NCI-H146 treated with DMSO at 0.1 percent for 48 hours (cell line): ENCODE results near the gene EPHB2.

Source experiments
- DNase-seq: peaks from one replicate; lab custom pipeline; 2025; ENCODE audit not compliant: unreplicated experiment; lab: John Stamatoyannopoulos, UW

The EPHB2 gene

DNA sequence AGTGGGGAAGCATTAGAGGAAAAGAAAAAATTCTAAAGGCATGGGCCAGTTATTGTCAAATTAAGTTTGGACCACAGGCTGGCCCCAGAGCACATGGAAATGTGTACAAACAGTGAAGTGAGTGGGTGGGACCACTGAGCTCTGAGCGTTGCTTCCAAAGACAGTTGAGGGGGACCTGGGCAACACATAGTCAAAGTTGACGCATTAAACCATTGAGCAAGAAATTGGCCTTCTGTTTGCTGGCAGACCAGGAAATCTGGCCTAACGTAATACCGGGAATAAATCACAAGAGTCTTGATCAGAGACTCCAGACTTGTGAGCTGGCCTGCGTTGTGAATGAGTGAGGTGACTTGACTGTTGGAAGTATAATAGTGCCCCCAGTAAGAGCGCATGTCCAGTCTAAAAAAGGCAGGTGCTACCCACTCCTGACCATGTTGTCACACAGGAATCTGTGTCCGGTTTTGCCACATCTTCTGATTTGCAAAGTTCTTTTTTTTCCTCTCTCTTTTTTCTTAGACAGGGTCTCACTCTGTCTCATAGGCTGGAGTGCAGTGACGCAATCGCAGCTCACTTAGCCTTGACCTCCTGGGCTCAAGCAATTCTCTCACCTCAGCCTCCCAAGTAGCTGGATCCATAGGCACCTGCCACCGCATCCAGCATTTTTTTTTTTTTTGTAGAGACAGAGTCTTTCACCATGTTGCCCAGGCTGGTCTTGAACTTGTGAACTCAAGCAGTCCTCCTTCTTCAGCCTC, 10.7 kb downstream of the EPHB2 start:
- DNase-seq, result no peak

DNA sequence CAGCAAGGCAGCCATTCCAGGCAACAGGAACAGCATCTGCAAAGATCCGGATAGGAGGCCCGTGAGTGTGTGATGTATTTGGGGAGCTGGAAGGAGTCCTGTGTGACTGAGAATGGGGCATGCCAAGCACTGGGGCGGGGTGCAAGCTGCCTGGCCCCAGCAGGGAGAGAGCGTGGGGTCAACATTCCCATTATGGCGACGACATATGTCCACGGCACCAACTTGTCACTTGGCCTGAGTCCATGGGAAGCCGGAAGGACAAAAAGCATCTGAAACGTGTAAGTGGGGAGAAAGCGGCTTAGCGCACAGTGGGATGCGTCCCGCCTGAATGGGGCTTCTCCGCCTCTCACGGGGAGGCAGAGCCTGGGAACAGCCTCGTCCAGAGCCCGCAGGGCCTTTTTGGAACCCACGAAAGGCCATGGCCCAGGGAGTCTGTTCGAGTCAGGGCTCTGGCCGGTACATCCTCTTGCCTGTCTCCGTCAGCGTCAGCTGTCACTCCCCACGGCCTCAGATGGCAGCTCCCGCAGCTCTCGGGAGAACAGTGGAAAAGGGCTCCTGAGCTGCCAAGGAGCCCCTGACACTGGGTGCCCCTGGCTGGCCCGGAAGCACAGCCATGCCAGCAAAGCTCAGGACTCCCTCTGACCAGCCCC, 12.4 kb downstream of the EPHB2 start:
- no peak for DNase-seq

DNA sequence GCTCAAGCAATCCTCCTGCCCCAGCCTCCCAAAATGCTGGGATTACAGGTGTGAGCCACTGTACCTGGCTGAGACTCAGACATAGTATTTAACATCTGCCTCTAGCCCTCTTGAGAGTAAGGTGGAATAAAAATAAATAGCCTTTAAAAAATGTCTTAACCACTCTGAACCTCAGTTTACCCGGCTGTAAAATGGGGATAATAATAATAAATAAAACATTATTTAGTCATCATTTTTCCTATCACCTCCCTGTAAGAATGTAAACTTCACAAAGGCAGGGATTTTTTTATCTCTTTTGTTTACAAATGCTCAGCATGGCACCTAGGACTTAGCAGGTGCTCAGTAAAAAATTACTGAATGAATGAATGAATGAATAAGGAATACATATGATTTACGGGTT, 17.2 kb downstream of the EPHB2 start:
- DNase-seq, result no peak

DNA sequence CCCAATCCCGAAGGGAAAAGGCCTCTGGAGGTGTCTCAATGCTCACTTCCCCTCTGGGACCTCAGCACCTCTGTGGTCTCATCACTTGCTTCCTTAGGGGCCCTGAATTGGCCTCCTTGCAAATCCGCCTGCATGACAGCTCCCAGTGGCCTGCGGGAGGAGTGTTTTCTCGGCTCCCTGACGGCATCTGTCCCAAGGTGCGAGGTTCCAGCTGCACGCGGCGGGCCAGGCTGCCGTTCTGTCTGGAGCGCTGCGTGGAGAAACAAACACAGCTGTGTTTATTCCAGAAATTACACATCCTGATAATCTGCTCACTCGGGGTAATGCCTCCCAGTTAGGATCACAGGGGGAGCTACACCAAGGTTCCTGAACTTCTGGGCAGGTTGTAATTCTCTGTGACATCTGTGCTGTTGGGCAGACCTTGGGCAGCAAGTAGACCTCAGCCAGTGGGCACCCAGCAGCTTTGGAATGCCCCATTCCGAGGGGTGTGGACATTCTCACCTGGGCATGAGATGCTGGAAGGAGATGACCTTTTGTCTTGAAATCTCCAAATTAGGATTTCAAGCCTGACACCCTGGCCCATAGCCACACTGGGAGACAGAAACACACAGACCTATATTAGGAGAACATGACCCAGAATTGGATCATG, 18.2 kb downstream of the EPHB2 start:
- peak; percentile 30 for DNase-seq

DNA sequence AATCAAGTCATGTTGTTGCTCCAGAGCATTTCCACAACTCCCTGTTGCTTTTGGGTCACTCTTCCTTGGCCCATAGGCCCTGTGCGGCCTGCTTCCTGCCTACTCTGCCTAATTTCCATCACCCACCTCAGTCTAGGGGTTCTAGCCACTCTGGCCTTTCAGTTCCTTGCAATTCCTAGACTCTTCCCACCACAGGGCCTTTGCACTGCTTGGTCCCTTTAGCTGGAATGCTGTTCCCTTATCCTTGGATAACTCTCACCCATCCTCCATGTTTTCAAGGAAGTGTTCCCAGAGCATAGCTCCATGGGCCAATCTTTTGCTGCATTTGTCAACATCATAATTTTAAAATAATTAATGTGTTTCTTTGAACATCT, 18.7 kb downstream of the EPHB2 start:
- no peak for DNase-seq

DNA sequence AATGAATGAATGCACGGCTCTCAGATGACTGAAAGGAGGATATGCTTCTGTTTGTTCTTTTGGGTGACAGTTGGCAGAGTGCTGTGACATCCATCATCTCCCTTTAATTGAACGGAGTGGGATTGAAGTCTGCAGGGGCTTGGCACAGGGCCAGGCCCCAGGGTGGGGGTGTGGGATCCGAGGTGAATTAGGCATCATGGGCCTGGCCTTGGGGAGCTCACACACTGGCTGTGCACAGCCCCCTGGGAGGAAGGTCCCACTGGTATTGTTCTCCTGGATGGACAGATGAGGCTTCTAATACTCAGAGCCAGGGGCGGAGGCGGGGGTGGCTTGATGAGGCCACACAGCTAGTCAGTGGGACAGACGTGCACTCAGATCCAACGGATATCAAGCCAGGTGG, 19.3 kb downstream of the EPHB2 start:
- no peak for DNase-seq

DNA sequence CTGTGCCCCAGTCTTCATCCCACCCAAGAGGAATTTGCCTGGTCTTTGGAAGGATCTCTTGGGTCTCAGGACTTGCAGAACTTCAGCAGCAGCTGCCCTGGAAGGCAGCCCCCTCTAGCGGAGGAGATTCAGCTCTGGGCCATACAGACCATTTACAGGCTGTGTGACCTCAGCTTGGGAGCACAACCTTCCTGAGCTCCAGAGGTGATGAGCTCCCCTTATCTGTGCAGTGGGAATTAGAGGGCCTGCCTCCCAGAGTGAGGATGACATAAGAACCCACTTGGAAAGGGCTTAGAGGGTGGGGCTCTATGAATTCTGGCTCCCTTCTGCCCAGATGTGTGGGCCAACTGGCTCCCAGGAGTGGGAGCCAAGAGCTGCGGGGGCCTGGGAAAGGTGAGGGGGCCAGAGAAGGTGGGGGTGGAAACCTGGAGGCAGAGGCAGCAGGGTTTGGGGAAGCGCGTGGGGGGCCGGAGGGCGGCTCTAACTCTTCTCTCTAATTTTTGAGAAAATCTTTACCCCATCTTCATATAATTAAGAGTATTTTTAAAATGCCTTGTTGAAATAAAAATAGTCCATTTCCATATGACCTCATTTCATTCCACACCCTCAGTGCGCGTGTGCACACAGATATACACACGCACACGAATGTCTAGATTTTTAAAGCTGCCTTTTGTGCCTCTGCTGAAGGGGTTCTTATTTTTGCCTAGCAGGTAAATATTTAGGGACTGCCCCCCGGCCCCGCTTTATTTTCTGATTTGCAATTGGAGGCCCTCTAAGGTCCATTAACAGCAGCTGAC, 21.5 kb downstream of the EPHB2 start:
- DNase-seq, result no peak

DNA sequence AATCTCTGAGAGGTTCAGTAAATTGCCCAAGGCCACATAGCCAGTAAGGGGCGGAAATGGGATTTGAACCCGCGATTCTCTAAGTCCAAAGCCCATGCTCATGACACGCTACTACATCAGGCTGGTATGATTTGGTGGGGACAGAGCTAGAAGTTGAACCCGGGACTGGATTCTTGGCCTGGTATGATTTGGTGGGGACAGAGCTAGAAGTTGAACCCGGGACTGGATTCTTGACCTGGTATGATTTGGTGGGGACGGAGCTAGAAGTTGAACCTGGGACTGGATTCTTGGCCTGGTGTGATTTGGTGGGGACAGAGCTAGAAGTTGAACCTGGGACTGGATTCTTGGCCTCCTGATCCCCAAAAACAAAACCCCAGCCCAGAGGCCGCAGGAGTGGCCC, 23.0 kb downstream of the EPHB2 start:
- DNase-seq, result no peak

DNA sequence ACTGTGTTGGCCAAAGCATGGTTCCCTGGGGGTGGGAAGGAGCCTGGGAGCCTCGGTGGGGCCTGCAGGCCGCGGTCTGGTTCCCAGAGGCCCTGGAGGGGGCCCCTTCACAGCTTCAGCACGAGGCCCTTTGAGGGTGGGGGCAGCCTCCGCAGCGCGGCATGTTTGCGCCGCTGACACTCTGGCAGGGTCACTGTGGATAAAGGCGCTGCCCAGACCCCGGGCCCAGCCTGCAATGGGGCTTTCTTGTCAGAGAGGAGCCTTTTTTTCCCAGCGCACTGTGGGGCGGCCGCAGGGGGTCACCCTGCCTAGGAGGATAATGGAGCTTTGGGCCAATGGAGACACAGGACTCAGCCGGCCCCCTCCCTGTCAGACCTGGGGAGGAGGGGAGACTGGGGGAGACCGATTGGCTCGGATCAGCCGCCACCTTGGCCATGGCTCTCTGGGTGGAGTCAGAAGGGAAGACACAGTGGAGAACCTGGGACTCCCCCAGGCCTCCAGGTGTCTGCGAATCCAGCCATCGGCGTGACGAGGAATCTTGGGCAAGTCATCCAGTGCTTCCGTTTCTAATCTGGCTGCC, 26.0 kb downstream of the EPHB2 start:
- DNase-seq, result no peak

DNA sequence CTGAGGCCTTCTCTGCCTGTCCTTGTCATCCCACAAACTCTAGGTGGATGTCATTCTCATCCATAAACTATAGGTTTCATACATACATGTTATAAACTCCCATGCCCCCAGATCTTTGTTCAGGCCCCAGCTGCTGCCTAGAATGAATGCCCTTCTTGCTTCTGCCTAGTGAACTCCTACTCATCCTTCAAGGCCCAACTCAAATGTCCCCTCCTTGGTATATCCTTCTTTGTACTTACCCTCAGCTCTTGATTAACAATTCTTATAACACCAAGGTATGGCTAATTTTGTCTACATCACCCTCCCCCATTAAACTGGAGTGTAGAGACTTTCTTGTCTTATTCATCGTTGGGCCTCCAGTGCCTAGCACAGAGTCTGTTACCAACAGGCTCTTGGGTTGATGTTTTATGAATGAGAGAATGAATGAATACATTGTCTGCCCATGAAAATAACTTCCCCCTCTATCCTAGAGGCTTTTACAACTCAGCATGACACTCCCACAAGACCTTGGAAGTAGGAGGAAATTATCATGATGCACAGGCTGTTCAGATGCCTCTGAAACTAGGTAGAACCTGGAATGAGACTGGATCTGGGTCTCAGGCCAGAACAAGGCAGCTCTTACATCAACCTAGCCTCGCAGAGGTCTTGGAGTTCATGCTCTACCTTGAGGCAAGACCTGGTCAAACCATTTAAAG, 26.9 kb downstream of the EPHB2 start:
- no peak for DNase-seq

DNA sequence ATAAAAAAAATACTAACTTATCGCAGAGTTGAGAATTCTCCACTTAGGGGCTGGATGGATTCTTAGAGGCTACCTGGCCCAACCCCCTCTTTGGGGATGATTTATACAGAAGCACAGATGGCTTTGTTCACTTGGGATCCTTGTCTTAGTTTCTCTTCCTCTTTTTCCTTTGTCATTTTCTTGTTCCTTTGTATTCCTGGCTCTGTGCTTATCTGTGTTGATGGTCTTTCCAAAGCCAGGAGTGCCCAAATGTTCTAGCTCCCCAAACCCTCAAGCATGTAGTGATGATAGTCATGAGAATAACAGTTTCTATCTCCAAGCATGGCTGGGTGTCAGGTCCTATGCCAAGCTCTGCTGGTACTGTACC, 27.4 kb downstream of the EPHB2 start:
- DNase-seq, result no peak

DNA sequence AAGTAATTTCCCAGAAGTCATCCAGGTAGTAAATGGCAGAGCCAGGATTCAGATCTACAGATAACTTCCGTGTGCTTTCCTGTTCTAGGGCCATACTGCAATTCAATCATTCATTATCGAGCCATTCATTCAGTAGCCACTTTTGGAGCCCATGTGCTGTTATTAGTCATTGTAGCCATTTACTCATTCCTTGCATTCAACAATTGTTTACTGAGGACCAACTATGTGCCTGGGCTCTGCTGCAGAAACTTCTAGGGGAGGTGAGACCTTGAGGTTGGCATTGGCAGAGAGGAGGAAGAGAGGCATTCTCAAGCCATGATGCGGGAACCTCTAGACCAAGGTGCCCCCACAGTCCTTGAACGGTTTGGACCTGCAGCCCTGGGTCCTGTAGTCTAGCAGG, 27.9 kb downstream of the EPHB2 start:
- DNase-seq, result no peak

DNA sequence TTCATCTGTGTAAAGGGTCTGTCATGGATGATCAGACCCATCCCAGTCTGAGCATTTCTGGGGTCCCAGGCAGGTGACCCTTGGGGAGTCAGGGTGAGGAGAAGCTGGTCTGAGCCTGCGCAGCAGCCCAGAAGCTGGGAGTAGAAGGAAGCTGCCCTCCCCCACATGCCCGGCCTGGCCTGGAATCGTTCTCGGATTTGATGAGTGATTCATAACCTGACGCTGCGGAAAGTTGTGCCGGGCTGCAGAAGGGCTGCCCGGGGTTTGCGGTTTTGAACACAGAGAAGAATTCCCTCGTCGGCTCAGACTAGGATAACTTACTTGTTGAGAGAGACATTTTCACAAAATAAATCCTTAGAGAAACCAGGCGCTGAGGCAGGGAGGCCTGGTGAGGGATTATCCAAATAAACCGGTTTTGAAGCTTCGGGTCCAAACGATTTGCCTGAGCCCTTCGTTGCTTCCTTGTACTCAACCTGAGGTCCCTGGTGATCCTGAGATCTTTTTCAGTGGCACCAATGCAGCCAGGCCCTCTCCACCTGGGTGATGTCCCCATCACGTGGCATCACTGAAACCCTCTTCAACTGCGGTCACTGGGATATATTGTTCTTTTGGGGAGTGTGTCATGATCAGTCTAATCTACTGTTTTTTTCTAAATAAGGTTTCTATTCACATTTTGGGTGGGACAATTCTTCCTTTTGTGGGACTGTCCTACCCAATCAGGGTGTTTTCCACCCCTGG, 29.2 kb downstream of the EPHB2 start:
- no peak for DNase-seq

DNA sequence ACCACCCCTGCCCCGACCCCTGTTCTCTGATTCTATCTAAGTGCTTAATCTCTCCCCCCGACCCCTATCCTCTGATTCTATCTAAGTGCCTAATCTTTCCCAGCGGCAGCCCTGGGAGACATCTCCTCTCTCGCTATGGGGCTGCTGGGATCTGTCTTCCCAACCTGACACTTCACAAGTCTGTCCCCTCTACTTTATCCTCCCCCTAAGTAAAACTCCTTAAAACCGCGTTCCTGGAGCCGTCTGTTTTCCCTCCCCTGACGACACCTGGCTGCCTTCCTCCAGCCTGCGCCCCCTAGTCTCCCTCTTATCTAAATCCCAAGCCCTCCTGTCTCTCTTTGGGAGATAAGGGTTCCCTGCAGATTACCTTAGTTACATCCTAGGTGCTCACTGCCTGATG, 30.5 kb downstream of the EPHB2 start:
- no peak for DNase-seq

DNA sequence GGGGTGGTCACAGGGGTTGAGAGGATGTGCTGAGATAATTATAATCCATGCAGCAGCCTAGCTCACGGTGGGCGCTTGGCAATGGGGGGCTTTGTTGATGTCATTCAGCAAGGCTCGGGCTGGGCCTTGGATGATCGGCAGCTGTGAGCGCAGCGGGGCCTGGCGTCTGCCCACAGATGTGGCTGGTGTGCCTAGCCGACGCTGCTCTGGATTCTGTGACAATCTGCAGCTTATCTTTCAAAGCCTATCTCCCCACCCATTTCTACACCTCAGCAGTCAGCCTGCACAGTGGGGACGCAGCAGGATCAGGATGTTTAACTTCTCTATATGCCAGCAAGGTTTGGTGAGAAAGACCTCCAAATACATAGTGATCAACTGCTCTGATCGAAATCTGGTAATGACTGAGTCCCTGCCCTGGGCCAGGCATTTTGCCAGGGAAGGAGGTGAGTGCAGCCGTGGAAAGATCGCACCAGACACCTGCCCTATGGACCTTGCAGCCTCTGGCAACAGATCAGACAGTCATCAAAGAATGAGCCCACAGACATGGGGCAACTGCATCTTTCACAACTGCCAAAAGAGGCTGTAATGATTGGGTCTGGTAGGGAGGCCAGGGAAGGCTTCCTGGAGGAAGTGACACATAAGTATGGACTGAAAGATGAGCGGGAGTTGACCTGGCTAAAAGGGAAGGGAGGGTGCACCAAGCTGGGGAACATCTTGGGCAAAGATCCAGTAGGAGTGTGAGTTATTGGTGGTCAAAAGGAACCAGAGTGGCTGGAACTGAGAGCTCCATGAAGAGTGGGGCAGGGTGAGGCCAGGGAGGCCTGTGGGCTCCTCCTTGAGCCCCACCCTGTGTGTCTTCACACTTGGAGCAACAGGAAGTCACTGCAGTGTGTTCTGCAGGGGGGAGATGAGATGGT, 35.3 kb downstream of the EPHB2 start:
- DNase-seq, result no peak

DNA sequence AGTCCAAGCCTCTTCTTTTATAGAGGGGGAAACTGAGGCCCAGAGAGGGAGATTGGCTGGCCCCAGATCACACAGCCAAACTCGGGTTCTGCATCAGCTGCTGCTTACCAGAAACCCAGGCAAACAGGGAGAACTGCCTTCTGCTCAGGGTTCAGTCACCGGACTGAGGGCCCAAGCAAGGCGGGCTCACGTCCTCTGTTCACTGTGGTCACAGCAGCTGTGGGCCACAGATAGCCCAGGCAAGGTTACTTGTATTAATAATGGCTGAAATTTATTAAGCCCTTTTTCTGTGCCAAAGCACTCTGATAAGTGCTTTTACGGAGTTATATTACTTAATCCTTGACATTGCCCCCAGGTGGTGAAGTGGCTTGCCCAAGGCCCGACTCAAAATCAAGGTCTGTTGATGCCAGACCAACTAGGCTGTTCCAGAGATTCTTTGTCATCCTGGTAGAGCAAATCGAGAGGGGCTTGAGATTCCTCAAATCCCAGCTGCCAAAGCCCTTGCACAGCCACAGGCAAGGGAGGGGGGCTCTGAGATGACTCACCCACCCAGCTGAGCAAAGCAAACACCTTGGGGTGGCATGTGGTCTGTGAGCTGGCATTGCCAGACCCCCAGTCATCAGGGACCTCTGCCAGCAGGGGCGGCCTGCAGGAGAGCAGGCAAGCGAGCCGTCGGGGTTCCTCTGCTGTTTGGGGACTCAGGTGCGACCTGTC, 36.5 kb downstream of the EPHB2 start:
- DNase-seq, result no peak

DNA sequence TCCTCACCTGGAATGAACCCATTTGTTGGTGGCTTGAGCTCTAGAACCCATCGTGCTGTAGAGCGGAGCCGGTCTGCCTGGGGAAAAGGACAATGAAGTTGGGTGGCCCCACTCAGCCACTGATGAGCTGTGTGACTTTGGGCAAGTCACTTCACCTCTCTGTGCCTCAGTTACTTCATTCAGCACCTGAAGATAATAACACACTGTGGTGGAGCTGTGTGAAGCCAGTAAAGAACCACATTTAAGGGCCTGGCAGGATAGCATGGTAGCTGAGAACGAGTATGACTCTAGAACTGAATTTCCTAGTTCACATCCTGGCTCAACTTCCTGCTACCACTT, 37.1 kb downstream of the EPHB2 start:
- DNase-seq, result no peak

DNA sequence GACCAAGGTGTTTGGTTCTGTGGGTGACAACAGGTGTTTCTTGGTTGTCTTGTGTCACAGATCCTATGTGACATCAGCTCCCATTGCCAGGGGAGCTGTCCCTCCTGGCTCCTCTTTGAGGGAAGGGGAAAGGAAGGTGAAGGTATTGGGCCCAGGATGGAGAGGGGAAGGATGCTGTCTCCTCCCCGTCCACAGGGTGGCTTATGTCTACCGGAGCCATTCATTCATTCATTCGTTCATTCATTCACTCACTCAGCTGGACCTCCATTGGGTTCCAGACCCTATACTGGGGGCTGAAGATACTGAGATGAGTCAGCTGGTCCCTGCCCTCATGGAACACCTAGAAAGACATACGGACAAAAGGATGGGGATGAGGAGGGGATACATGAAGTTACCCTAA, 38.9 kb downstream of the EPHB2 start:
- DNase-seq, result no peak
